Fibroblast of mammary gland (primary cell): Measurements from ENCODE around the gene PALLD.
A peak's percentile ranks its signal among the peaks of the same experiment; 100 is the strongest.

Experiments
- DNase-seq: peaks from one replicate; pipeline ENCODE4 v3.0.0-alpha.2; 2010; ENCODE audit warnings: low read depth
- H3K4me3 ChIP-seq: 2 replicates; pipeline ENCODE4 v1.5.1; 2011; ENCODE audit warnings: low read depth, mild to moderate bottlenecking, low read length, moderate library complexity; ENCODE audit not compliant: control insufficient read depth
- CTCF ChIP-seq: conservative IDR thresholded peaks from 2 replicates; pipeline ENCODE4 v1.5.1; 2011; ENCODE audit warnings: low read depth, low read length, inconsistent platforms; ENCODE audit not compliant: control insufficient read depth, insufficient read depth

PALLD gene

GRCh38 chr4:168593399-168593798 is 96.5 kb downstream of the PALLD start:
- TF ChIP-seq CTCF = no peak
- no peak for DNase-seq

GRCh38 chr4:168594121-168594520 is 97.3 kb downstream of the PALLD start:
- DNase-seq = no peak
- H3K4me3 ChIP-seq = no peak overlapping the region
- TF ChIP-seq CTCF = no peak

More at GRCh38 chr4:168593399-168593798, 96.5 kb downstream of the PALLD start:
- no peak overlapping the region for H3K4me3 ChIP-seq

- peak; percentile 65 for DNase-seq
- TF ChIP-seq CTCF = no peak
- no peak overlapping the region for H3K4me3 ChIP-seq
Measured at GRCh38 chr4:168598191-168598590, 101.3 kb downstream of the PALLD start.

GRCh38 chr4:168600796-168601583 is 104.1 kb downstream of the PALLD start:
- no peak overlapping the region for H3K4me3 ChIP-seq
- no peak for DNase-seq
- no peak for TF ChIP-seq CTCF

- no peak for TF ChIP-seq CTCF
- no peak overlapping the region for H3K4me3 ChIP-seq
- DNase-seq = no peak
Measured at GRCh38 chr4:168601899-168602298, 105.0 kb downstream of the PALLD start.

- peak; percentile 73 for DNase-seq
- H3K4me3 ChIP-seq = no peak overlapping the region
- TF ChIP-seq CTCF = no peak
Measured at GRCh38 chr4:168604496-168605373, 107.9 kb downstream of the PALLD start.
